H1 (cell line): Measurements from ENCODE around the gene C2CD4D. TPM values are rescaled to one million over a fixed set of nuclear protein-coding genes. Genes with fewer than 3 reads are reported as not detected.

ENCODE experiments used
- CTCF ChIA-PET: fragments of 300-600 bp; sonication (Branson Sonifier 250); formaldehyde crosslinking; loops from one replicate; lab custom pipeline; 2021; ENCODE audit not compliant: partially characterized antibody; lab: Charles Lee
- POLR2A ChIA-PET: fragments of 300-600 bp; sonication (Branson Sonifier 250); formaldehyde crosslinking; loops from one replicate; lab custom pipeline; 2021; ENCODE audit warnings: inconsistent platforms; ENCODE audit not compliant: partially characterized antibody; lab: Charles Lee
- DNase-seq, 2 experiments: peaks; one replicate each; pipeline versions ENCODE4 v3.0.0 to v3.0.0-alpha.2; 2010 to 2022; ENCODE audit warnings: low spot score in 2 of 2, low read depth in 1 of 2, mixed read lengths in 1 of 2
- FAIRE-seq: peaks from 2 replicates; lab custom pipeline; 2011; peaks lifted over from hg19 to GRCh38; lab: Jason Lieb, UNC
- H2AFZ ChIP-seq: 2 replicates; pipeline ENCODE4 v1.8.1; 2012; ENCODE audit warnings: low read length, inconsistent platforms
- H2AK5ac ChIP-seq: 2 replicates; pipeline ENCODE4 v1.6.1; 2013; ENCODE audit warnings: low read depth, low read length
- H2BK120ac ChIP-seq: replicated peaks from 2 replicates; pipeline ENCODE3; 2013; ENCODE audit warnings: low read depth, low read length, inconsistent platforms
- H2BK12ac ChIP-seq: 2 replicates; pipeline ENCODE4 v1.6.1; 2013; ENCODE audit warnings: low read depth, low read length
- H2BK15ac ChIP-seq: 2 replicates; pipeline ENCODE4 v1.6.1; 2013; ENCODE audit warnings: low read length
- H2BK20ac ChIP-seq: 2 replicates; pipeline ENCODE4 v1.6.1; 2013; ENCODE audit warnings: low read length
- H2BK5ac ChIP-seq: 2 replicates; pipeline ENCODE4 v1.6.1; 2013; ENCODE audit warnings: low read depth, low read length
- H3K14ac ChIP-seq: 2 replicates; pipeline ENCODE4 v1.6.1; 2013; ENCODE audit warnings: inconsistent platforms; ENCODE audit not compliant: insufficient read length
- H3K18ac ChIP-seq: 2 replicates; pipeline ENCODE4 v1.6.1; 2013; ENCODE audit warnings: low read length; ENCODE audit errors: extremely low read depth
- H3K23ac ChIP-seq: 2 replicates; pipeline ENCODE4 v1.6.1; 2013; ENCODE audit warnings: inconsistent platforms; ENCODE audit not compliant: insufficient read length
- H3K23me2 ChIP-seq: 2 replicates; pipeline ENCODE4 v1.6.1; 2013; ENCODE audit warnings: low read depth, low read length
- H3K27ac ChIP-seq: 2 replicates; pipeline ENCODE4 v1.6.1; 2011; ENCODE audit warnings: low read depth, low read length, inconsistent platforms
- H3K27me3 ChIP-seq, 4 experiments: replicated peaks in 1 of 4; 1 replicate in 1 of 4; 2 replicates in 3 of 4; pipeline versions ENCODE4 v1.6.1 to v1.8.1; 2011 to 2013; ENCODE audit warnings: low read length in 3 of 4, mild to moderate bottlenecking in 3 of 4, inconsistent platforms in 2 of 4, mixed read lengths in 2 of 4, moderate library complexity in 1 of 4; ENCODE audit not compliant: control insufficient read depth in 3 of 4, insufficient read depth in 3 of 4; ENCODE audit errors: extremely low read depth in 1 of 4
- H3K36me3 ChIP-seq, 4 experiments: 2 replicates each; pipeline versions ENCODE4 v1.6.1 to v1.8.1; 2011 to 2013; ENCODE audit warnings: mild to moderate bottlenecking in 4 of 4, low read length in 3 of 4, moderate library complexity in 2 of 4, control low read depth in 1 of 4, inconsistent platforms in 1 of 4; ENCODE audit not compliant: insufficient read depth in 4 of 4, control insufficient read depth in 2 of 4
- H3K4ac ChIP-seq: replicated peaks from 2 replicates; pipeline ENCODE3; 2013; ENCODE audit warnings: low read length, low read depth, mixed read lengths, inconsistent platforms; ENCODE audit not compliant: insufficient read length
- H3K4me1 ChIP-seq, 4 experiments: replicated peaks in 1 of 4; 1 replicate in 1 of 4; 2 replicates in 3 of 4; pipeline versions ENCODE4 v1.6.1 to v1.8.1; 2011 to 2013; ENCODE audit warnings: low read length in 3 of 4, inconsistent platforms in 2 of 4, mixed read lengths in 1 of 4; ENCODE audit not compliant: insufficient read depth in 4 of 4, control insufficient read depth in 3 of 4
- H3K4me2 ChIP-seq, 2 experiments: 2 replicates each; pipeline versions ENCODE4 v1.6.1 to v1.8.1; 2011 to 2013; ENCODE audit warnings: low read depth in 2 of 2, low read length in 2 of 2, control low read depth in 1 of 2, inconsistent platforms in 1 of 2, mild to moderate bottlenecking in 1 of 2; ENCODE audit not compliant: insufficient read depth in 1 of 2
- H3K4me3 ChIP-seq, 4 experiments: fragments of 200-600, 300-600 bp in 1 of 4; sonication (generic), shearing (Covaris generic), sonication (Bioruptor Twin) in 1 of 4; 2 replicates each; pipeline versions ENCODE4 v1.5.1 to v1.8.1; 2011 to 2016; ENCODE audit warnings: low read length in 4 of 4, low read depth in 3 of 4, control low read depth in 2 of 4, inconsistent platforms in 2 of 4, mild to moderate bottlenecking in 2 of 4, mixed read lengths in 1 of 4, moderate library complexity in 1 of 4; ENCODE audit not compliant: insufficient read depth in 2 of 4; ENCODE audit errors: extremely low read depth in 1 of 4
- H3K56ac ChIP-seq: replicated peaks from 2 replicates; pipeline ENCODE3; 2013; ENCODE audit warnings: low read depth, mild to moderate bottlenecking, mixed read lengths, low read length, inconsistent platforms; ENCODE audit not compliant: insufficient read length
- H3K79me1 ChIP-seq: 2 replicates; pipeline ENCODE4 v1.6.1; 2013; ENCODE audit warnings: low read depth, low read length, control low read depth
- H3K79me2 ChIP-seq, 2 experiments: 2 replicates each; pipeline versions ENCODE4 v1.6.1 to v1.8.1; 2012 to 2013; ENCODE audit warnings: low read length in 2 of 2, mild to moderate bottlenecking in 2 of 2, inconsistent platforms in 1 of 2; ENCODE audit not compliant: insufficient read depth in 2 of 2, control insufficient read depth in 1 of 2
- H3K9ac ChIP-seq, 4 experiments: replicated peaks in 1 of 4; 1 replicate in 1 of 4; 2 replicates in 3 of 4; pipeline versions ENCODE4 v1.6.1 to v1.8.1; 2011 to 2013; ENCODE audit warnings: low read depth in 3 of 4, low read length in 3 of 4, control low read depth in 2 of 4, mild to moderate bottlenecking in 2 of 4, moderate library complexity in 2 of 4, inconsistent platforms in 1 of 4; ENCODE audit errors: extremely low read depth in 1 of 4
- H3K9me3 ChIP-seq, 2 experiments: 2 replicates each; pipeline versions ENCODE4 v1.6.1 to v1.8.1; 2012 to 2013; ENCODE audit warnings: mild to moderate bottlenecking in 2 of 2, moderate library complexity in 2 of 2, control low read depth in 1 of 2, inconsistent platforms in 1 of 2, low read depth in 1 of 2, low read length in 1 of 2, mixed read lengths in 1 of 2; ENCODE audit not compliant: insufficient read depth in 2 of 2
- H4K20me1 ChIP-seq, 2 experiments: replicated peaks in 1 of 2; 2 replicates each; pipeline versions ENCODE3 to v1.8.1; 2011 to 2013; ENCODE audit warnings: inconsistent platforms in 2 of 2, low read length in 2 of 2, mild to moderate bottlenecking in 1 of 2; ENCODE audit not compliant: insufficient read depth in 2 of 2, control insufficient read depth in 1 of 2
- H4K5ac ChIP-seq: 2 replicates; pipeline ENCODE4 v1.6.1; 2013; ENCODE audit warnings: low read length, low read depth, mixed read lengths, inconsistent platforms; ENCODE audit not compliant: insufficient read length
- H4K8ac ChIP-seq: 2 replicates; pipeline ENCODE4 v1.8.0; 2013; ENCODE audit warnings: mild to moderate bottlenecking, moderate library complexity, low read length, inconsistent platforms; ENCODE audit not compliant: insufficient read depth; ENCODE audit errors: extremely low read depth
- H4K91ac ChIP-seq: replicated peaks from 2 replicates; pipeline ENCODE3; 2013; ENCODE audit warnings: low read length, mixed read lengths, inconsistent platforms; ENCODE audit not compliant: insufficient read length
- ASH2L ChIP-seq: fragments of 200-600, 300-600 bp; sonication (generic); IDR thresholded peaks from one replicate; pipeline ENCODE4 v1.7.1; 2017; ENCODE audit warnings: low read length
- CHD2 ChIP-seq: IDR thresholded peaks from 2 replicates; pipeline ENCODE4 v1.6.1; 2012; ENCODE audit warnings: low read length, improper control_type of control experiment
- CTBP2 ChIP-seq: IDR thresholded peaks from 2 replicates; pipeline ENCODE4 v1.7.0; 2011; ENCODE audit warnings: borderline replicate concordance, mild to moderate bottlenecking, moderate library complexity, mixed read lengths, low read length; ENCODE audit not compliant: insufficient read depth, insufficient read length
- GTF2F1 ChIP-seq: IDR thresholded peaks from 2 replicates; pipeline ENCODE4 v1.6.1; 2012; ENCODE audit warnings: low read depth, low read length, improper control_type of control experiment, borderline replicate concordance
- MAFK ChIP-seq: IDR thresholded peaks from 2 replicates; pipeline ENCODE4 v1.6.1; 2012; ENCODE audit warnings: low read depth, mild to moderate bottlenecking, improper control_type of control experiment, low read length
- RFX5 ChIP-seq: IDR thresholded peaks from 2 replicates; pipeline ENCODE4 v1.6.1; 2011; ENCODE audit warnings: low read depth, low read length, improper control_type of control experiment, borderline replicate concordance
- SAP30 ChIP-seq: fragments of 300-600 bp; sonication (generic); IDR thresholded peaks from 2 replicates; pipeline ENCODE4 v1.7.1; 2012; ENCODE audit warnings: low read length, moderate library complexity, mild to moderate bottlenecking, inconsistent platforms; ENCODE audit not compliant: insufficient read depth, insufficient replicate concordance
- WGBS, 2 experiments: shearing (Covaris generic) in 1 of 2; methylation state at CpG; one replicate each; pipeline versions ENCODE4 v1.1.6 to v1.1.7; 2013 to 2015; ENCODE audit warnings: low lambda C conversion rate in 2 of 2, mixed read lengths in 2 of 2, inconsistent platforms in 1 of 2, low coverage in 1 of 2, missing lambda C conversion rate in 1 of 2; ENCODE audit not compliant: insufficient replicate concordance in 2 of 2, insufficient coverage in 1 of 2, insufficient read length in 1 of 2; ENCODE audit errors: extremely low coverage in 1 of 2, missing lambda C conversion rate in 1 of 2; 5-methylcytosine and 5-hydroxymethylcytosine counted together
- polyA plus RNA-seq, 7 experiments: library from polyadenylated mRNA; depleted of rRNA in 3 of 7; stranded (reverse) in 5 of 7; unstranded in 2 of 7; fragments of >200 nt in 5 of 7; fragments of 200-250 nt in 2 of 7; gene quantifications; 1 replicate in 5 of 7; 2 replicates in 1 of 7; 4 replicates in 1 of 7; pipeline versions ENCODE4 v1.2.1 to v1.2.3, GENCODE V29; 2011 to 2013; ENCODE audit warnings: missing spikeins in 2 of 7, mixed read lengths in 2 of 7
- total RNA-seq: library from RNA; stranded (reverse); fragmentation: NEBNext Ultra II Directional; extraction: Animal tissue kit (Norgen Biotek cat#: 25700); gene quantifications from 2 replicates; pipeline ENCODE4 v1.2.1, GENCODE V29; 2021

C2CD4D gene
- total and polyA plus RNA-seq, 2 of the 8 experiments (the other 6 are each of a cell fraction or from before 2014, with no cell fraction given): 0.41 to 0.71 TPM

- TF ChIP-seq CHD2 (no peak), CTBP2 (no peak), RFX5 (no peak), SAP30 (no peak), GTF2F1 (no peak), ASH2L (no peak), MAFK (no peak)
- TF ChIP-seq, all 59 proteins: peak for 0
- no peak overlapping the region for H3K18ac ChIP-seq
- H3K4me1 ChIP-seq: no peaks in the 10 kb centered on the region; a peak in 1 of 7 replicates
- H3K79me1 ChIP-seq: no peaks in the 10 kb centered on the region
- no peaks in the 10 kb centered on the region for H4K20me1 ChIP-seq
- no peaks in the 10 kb centered on the region for H3K9me3 ChIP-seq
- no peak overlapping the region for H3K23ac ChIP-seq
- H3K36me3 ChIP-seq: no peaks in the 10 kb centered on the region
- ChIA-PET POLR2A (interaction anchor here (1.4 kb wide), 1 partner anchor 82 kb away, joined by 3 read pairs; no protein-coding TSS in a partner anchor), CTCF (interaction anchor here (1.2 kb wide), 1 partner anchor 77 kb away, joined by 4 read pairs; no protein-coding TSS in a partner anchor)
- H2BK12ac ChIP-seq: no peak overlapping the region
- H3K14ac ChIP-seq: no peak overlapping the region
- no peak overlapping the region for H3K56ac ChIP-seq
- no peak overlapping the region for H2BK20ac ChIP-seq
- no peak overlapping the region for H4K91ac ChIP-seq
- no peaks in the 10 kb centered on the region for H3K27me3 ChIP-seq
- 77% methylated on average over 8 of the region's 12 CpGs; no CpG with 5 or more reads in 1 of the 2 experiments for WGBS, 2 experiments
- no peak overlapping the region for H2AK5ac ChIP-seq
- FAIRE-seq (no peak), DNase-seq (no peak)
- no peak overlapping the region for H3K4me2 ChIP-seq
- no peak overlapping the region for H3K4ac ChIP-seq
- no peak overlapping the region for H2BK5ac ChIP-seq
- no peaks in the 10 kb centered on the region for H3K79me2 ChIP-seq
- H3K27ac ChIP-seq: no peak overlapping the region
- H4K5ac ChIP-seq: no peak overlapping the region
- H3K4me3 ChIP-seq: no peak overlapping the region
- no peak overlapping the region for H2BK120ac ChIP-seq
- no peak overlapping the region for H4K8ac ChIP-seq
- H3K9ac ChIP-seq: no peak overlapping the region
- no peaks in the 10 kb centered on the region; the same call in 1 of the 2 replicates for H3K23me2 ChIP-seq
- H2BK15ac ChIP-seq: no peak overlapping the region
- H2AFZ ChIP-seq: no peak overlapping the region
Measured at GRCh38 chr1:151815716-151816327, 23.8 kb downstream of the C2CD4D start.
